ENCODE results near the gene LRRD1. TPM values are rescaled to one million over a fixed set of nuclear protein-coding genes. Genes with fewer than 3 reads are reported as not detected.

The LRRD1 gene
- total RNA-seq, 1 experiment from 2014 or later, result not detected

DNA sequence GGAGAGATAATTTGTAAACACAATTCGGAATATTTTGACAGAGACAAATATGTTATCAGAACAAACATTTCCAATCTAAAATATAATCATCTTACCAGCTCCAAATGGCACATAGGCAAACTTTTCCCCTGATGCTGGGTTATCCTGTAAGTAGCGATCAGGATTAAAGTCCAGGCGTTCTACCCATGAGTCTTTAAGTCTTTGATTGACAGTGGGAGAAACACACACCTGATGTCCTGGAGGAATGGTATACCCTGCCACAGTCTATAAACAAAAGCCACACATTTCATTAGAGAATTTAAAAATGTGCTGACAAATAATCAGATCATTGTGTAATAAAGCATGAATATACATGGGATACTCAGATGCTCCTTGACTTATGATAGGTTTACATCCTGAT, 62.0 kb downstream of the LRRD1 start (continued):
- TF ChIP-seq E2F4 (CRISPR knock-in tag; IDR thresholded peaks at IDR 0.05; ENCODE audit: borderline replicate concordance, low read depth) (no peak), CBFB (CRISPR knock-in tag; IDR thresholded peaks at IDR 0.05; ENCODE audit: low read depth) (no peak), SOX15 (CRISPR knock-in tag; IDR thresholded peaks at IDR 0.05) (no peak), ATF3 (CRISPR knock-in tag; conservative IDR thresholded peaks at IDR 0.05) (no peak)

DNA sequence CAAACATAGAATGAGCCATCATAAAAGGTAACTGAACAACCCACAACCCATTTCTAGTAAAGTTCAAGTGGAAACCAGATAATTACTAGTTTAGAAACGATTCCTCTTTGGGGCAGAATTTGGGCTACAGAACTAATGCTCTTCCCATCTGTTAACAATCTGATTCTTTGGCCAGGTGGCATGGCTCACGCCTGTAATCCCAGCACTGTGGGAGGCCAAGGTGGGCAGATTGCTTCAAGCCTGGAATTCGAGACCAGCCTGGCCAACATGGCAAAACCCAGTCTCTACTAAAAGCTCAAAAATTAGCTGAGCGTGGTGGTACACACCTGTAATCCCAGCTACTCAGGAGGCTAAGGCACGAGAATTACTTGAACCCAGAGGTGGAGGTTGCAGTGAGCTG, 63.1 kb downstream of the LRRD1 start:
- no peak overlapping the region for H3K4me3 Mint-ChIP-seq
- TF ChIP-seq, protein P1, sequence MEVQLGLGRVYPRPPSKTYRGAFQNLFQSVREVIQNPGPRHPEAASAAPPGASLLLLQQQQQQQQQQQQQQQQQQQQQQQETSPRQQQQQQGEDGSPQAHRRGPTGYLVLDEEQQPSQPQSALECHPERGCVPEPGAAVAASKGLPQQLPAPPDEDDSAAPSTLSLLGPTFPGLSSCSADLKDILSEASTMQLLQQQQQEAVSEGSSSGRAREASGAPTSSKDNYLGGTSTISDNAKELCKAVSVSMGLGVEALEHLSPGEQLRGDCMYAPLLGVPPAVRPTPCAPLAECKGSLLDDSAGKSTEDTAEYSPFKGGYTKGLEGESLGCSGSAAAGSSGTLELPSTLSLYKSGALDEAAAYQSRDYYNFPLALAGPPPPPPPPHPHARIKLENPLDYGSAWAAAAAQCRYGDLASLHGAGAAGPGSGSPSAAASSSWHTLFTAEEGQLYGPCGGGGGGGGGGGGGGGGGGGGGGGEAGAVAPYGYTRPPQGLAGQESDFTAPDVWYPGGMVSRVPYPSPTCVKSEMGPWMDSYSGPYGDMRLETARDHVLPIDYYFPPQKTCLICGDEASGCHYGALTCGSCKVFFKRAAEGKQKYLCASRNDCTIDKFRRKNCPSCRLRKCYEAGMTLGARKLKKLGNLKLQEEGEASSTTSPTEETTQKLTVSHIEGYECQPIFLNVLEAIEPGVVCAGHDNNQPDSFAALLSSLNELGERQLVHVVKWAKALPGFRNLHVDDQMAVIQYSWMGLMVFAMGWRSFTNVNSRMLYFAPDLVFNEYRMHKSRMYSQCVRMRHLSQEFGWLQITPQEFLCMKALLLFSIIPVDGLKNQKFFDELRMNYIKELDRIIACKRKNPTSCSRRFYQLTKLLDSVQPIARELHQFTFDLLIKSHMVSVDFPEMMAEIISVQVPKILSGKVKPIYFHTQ (CRISPR knock-in tag; IDR thresholded peaks at IDR 0.05), result no peak
- TF ChIP-seq GTF2I (CRISPR knock-in tag; conservative IDR thresholded peaks at IDR 0.05) (no peak), USF2 (CRISPR knock-in tag; IDR thresholded peaks at IDR 0.05) (no peak), CBFB (CRISPR knock-in tag; IDR thresholded peaks at IDR 0.05; ENCODE audit: low read depth) (no peak), ZNF219 (CRISPR knock-in tag; IDR thresholded peaks at IDR 0.05; ENCODE audit: borderline replicate concordance) (no peak), ERG (CRISPR knock-in tag; IDR thresholded peaks at IDR 0.05) (no peak), JAZF1 (CRISPR knock-in tag; IDR thresholded peaks at IDR 0.05) (no peak)
- H3K27ac Mint-ChIP-seq, result no peak overlapping the region
- no peaks in the 10 kb centered on the region for H3K4me1 Mint-ChIP-seq
- DNase-seq (ENCODE audit: low spot score) (no peak), ATAC-seq (no peak)
- H3K27me3 Mint-ChIP-seq (ENCODE audit: low read depth), result no peaks in the 10 kb centered on the region
- H3K36me3 Mint-ChIP-seq, result peaks cover 61% of the 10 kb centered on the region
- ChIA-PET CTCF (no interaction called here), POLR2A (no interaction called here)
- H3K9me3 Mint-ChIP-seq, result no peaks in the 10 kb centered on the region

DNA sequence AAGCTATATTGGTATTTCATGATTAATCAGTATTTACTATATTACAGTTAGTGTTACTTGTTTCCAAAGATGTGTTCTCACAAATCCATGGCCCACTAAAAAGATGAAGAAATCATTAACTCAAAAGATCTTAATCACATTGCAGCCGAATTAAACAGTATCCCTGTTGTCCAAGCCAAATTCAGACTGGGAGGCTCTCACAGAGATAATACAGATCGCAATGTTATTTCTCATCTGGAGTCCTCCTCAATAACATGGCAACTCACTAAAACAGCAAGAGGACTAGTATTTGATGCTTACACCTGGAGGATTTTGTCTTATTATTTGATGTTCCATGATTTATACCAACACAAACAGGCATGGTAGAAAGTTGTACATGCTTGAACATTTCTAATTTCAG, 68.1 kb downstream of the LRRD1 start:
- ChIA-PET CTCF (no interaction called here), POLR2A (no interaction called here)
- H3K4me1 Mint-ChIP-seq, result no peaks in the 10 kb centered on the region
- no peaks in the 10 kb centered on the region for H3K9me3 Mint-ChIP-seq
- no peak for TF ChIP-seq E2F4 (CRISPR knock-in tag; IDR thresholded peaks at IDR 0.05; ENCODE audit: borderline replicate concordance, low read depth)
- no peak for TF ChIP-seq NFYB (CRISPR knock-in tag; conservative IDR thresholded peaks at IDR 0.05; ENCODE audit: low read depth)
- TF ChIP-seq JAZF1 (CRISPR knock-in tag; IDR thresholded peaks at IDR 0.05), result no peak
- TF ChIP-seq, protein P1 (CRISPR knock-in tag; IDR thresholded peaks at IDR 0.05), result no peak
- no peak for TF ChIP-seq NFATC4 (CRISPR knock-in tag; IDR thresholded peaks at IDR 0.05)
- no peak for TF ChIP-seq USF2 (CRISPR knock-in tag; IDR thresholded peaks at IDR 0.05)
- peaks cover 34% of the 10 kb centered on the region for H3K36me3 Mint-ChIP-seq
- ATAC-seq, result no peak
- DNase-seq (ENCODE audit: low spot score), result no peak
- no peak overlapping the region for H3K27ac Mint-ChIP-seq
- H3K27me3 Mint-ChIP-seq (ENCODE audit: low read depth), result no peaks in the 10 kb centered on the region
- no peak overlapping the region for H3K4me3 Mint-ChIP-seq
